BJ (cell line): ENCODE data around the gene ADAMTS12. TPM values are rescaled to one million over a fixed set of nuclear protein-coding genes. Genes with fewer than 3 reads are reported as not detected.

Experiments used
- CTCF ChIA-PET: fragments of 350-600 bp; formaldehyde crosslinking; extraction: SDS; loops from one replicate; lab custom pipeline; 2021; ENCODE audit warnings: antibody characterized with exemption, inconsistent platforms; lab: Yijun Ruan, JAX
- POLR2A ChIA-PET: fragments of 300-600 bp; sonication (Branson Sonifier 250); formaldehyde crosslinking; extraction: SDS; loops from one replicate; lab custom pipeline; 2021; ENCODE audit warnings: antibody characterized with exemption; lab: Charles Lee
- DNase-seq: peaks from one replicate; pipeline ENCODE4 v3.0.0-alpha.2; 2011; ENCODE audit warnings: low read depth
- H3K27me3 ChIP-seq: 2 replicates; pipeline ENCODE4 v1.6.0; 2011; ENCODE audit warnings: low read length; ENCODE audit not compliant: control insufficient read depth, insufficient read depth
- H3K36me3 ChIP-seq: 2 replicates; pipeline ENCODE4 v1.5.1; 2011; ENCODE audit warnings: low read length; ENCODE audit not compliant: control insufficient read depth, insufficient read depth
- H3K4me3 ChIP-seq: 2 replicates; pipeline ENCODE4 v1.5.1; 2011; ENCODE audit warnings: low read depth, mild to moderate bottlenecking, control low read depth, low read length
- CTCF ChIP-seq: IDR thresholded peaks from 2 replicates; pipeline ENCODE4 v1.5.1; 2011; ENCODE audit warnings: low read depth, mild to moderate bottlenecking, control low read depth, inconsistent platforms, low read length, moderate library complexity; ENCODE audit not compliant: insufficient read depth
- polyA plus RNA-seq: library from polyadenylated mRNA; depleted of rRNA; stranded (reverse); fragments of >200 nt; gene quantifications from 2 replicates; pipeline ENCODE4 v1.2.3, GENCODE V29; 2011

Gene ADAMTS12
- polyA plus RNA-seq, 1 experiment, result 25.6 TPM

GRCh38 chr5:33537240-33537639, 354.6 kb downstream of the ADAMTS12 start:
- POLR2A ChIA-PET, result no interaction called here
- Histone ChIP-seq H3K36me3 (peaks cover 2% of the 10 kb centered on the region; the same call in 1 of the 2 replicates), H3K27me3 (no peaks in the 10 kb centered on the region), H3K4me3 (no peak overlapping the region)
- CTCF ChIA-PET, result no interaction called here
- no peak for TF ChIP-seq CTCF
- DNase-seq, result no peak

- no peak for TF ChIP-seq CTCF
- DNase-seq, result no peak
- Histone ChIP-seq H3K4me3 (no peak overlapping the region), H3K36me3 (peaks cover 2% of the 10 kb centered on the region; the same call in 1 of the 2 replicates), H3K27me3 (no peaks in the 10 kb centered on the region)
- ChIA-PET CTCF (interaction anchor here (1.1 kb wide), 1 partner anchor 10 kb away, joined by 5 read pairs; no protein-coding TSS in a partner anchor), POLR2A (no interaction called here)
These were observed 355.0 kb downstream of the ADAMTS12 start for GRCh38 chr5:33536802-33537201.

GRCh38 chr5:33531824-33532223, 360.0 kb downstream of the ADAMTS12 start:
- ChIA-PET CTCF (no interaction called here), POLR2A (no interaction called here)
- H3K36me3 ChIP-seq, result peaks cover 2% of the 10 kb centered on the region; the same call in 1 of the 2 replicates
- H3K4me3 ChIP-seq, result no peak overlapping the region
- TF ChIP-seq CTCF, result no peak
- no peaks in the 10 kb centered on the region for H3K27me3 ChIP-seq
- no peak for DNase-seq

GRCh38 chr5:33531037-33531298, 360.8 kb downstream of the ADAMTS12 start:
- no peak for DNase-seq
- H3K27me3 ChIP-seq, result no peaks in the 10 kb centered on the region
- H3K36me3 ChIP-seq, result peaks cover 2% of the 10 kb centered on the region; the same call in 1 of the 2 replicates
- TF ChIP-seq CTCF, result no peak
- H3K4me3 ChIP-seq, result no peak overlapping the region
- CTCF ChIA-PET, result no interaction called here
- POLR2A ChIA-PET, result no interaction called here

- ChIA-PET POLR2A (no interaction called here), CTCF (interaction anchor here (1.4 kb wide), 1 partner anchor 12 kb away, joined by 4 read pairs; no protein-coding TSS in a partner anchor)
- DNase-seq, result no peak
- Histone ChIP-seq H3K36me3 (peaks cover 2% of the 10 kb centered on the region; the same call in 1 of the 2 replicates), H3K4me3 (no peak overlapping the region), H3K27me3 (no peaks in the 10 kb centered on the region)
- no peak for TF ChIP-seq CTCF
These were observed 361.4 kb downstream of the ADAMTS12 start for GRCh38 chr5:33530183-33531036.
